ENCODE data around the gene TRAF3IP1.

DNA sequence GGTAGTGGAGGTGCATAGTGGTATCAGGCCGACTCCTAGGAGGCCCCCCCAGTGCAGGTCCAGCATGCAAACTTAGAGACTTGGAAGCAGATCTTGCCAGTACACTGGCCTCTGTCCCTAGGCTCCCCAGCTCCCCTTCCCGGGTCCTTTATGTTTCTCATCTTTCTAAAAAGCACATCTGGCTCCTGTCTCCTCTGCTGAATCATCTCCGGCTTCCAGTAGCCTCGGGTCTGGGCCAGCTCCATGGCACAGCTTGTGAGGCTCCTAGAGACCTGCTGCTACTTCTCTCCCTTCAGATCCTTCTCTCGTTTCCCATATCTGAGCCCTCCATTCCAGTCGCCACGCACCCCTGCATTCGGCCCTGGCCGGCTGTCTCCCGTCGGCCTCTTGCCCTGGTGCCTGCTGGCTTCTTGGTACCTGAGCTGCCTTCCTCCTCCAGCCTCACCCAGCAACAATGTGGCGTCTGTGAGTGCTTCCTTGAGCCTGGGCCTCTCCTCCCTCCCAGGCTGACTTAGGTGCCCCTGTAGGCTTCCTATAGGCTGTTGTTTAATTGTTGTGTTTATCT is 6.6 kb downstream of the TRAF3IP1 start:
- TF ChIP-seq, protein P1, sequence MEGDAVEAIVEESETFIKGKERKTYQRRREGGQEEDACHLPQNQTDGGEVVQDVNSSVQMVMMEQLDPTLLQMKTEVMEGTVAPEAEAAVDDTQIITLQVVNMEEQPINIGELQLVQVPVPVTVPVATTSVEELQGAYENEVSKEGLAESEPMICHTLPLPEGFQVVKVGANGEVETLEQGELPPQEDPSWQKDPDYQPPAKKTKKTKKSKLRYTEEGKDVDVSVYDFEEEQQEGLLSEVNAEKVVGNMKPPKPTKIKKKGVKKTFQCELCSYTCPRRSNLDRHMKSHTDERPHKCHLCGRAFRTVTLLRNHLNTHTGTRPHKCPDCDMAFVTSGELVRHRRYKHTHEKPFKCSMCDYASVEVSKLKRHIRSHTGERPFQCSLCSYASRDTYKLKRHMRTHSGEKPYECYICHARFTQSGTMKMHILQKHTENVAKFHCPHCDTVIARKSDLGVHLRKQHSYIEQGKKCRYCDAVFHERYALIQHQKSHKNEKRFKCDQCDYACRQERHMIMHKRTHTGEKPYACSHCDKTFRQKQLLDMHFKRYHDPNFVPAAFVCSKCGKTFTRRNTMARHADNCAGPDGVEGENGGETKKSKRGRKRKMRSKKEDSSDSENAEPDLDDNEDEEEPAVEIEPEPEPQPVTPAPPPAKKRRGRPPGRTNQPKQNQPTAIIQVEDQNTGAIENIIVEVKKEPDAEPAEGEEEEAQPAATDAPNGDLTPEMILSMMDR (IDR thresholded peaks at IDR 0.05): no peak
- TF ChIP-seq EP300 (IDR thresholded peaks at IDR 0.05): no peak
